ENCODE data around the gene NSMCE4A. TPM values are rescaled to one million over a fixed set of nuclear protein-coding genes. Genes with fewer than 3 reads are reported as not detected.

Gene NSMCE4A
- total and polyA plus RNA-seq, 9 of the 15 experiments (the other 6 are each of a cell fraction or from before 2014, with no cell fraction given), result 8.4 to 88.5 (median 46.4) TPM

- TF ChIP-seq CBX5 (IDR thresholded peaks at IDR 0.05; ENCODE audit: borderline replicate concordance, low read depth) (no peak), ERF (CRISPR knock-in tag; IDR thresholded peaks at IDR 0.05) (no peak), CLOCK (CRISPR knock-in tag; IDR thresholded peaks at IDR 0.05; ENCODE audit: borderline replicate concordance) (no peak), MAZ (CRISPR knock-in tag; conservative IDR thresholded peaks at IDR 0.05 in 1 of 2, IDR thresholded peaks at IDR 0.05 in 1 of 2) (peak in 1 of 2 experiments; percentile 16; a peak in 1 of 4 replicates), HDAC1 (IDR thresholded peaks at IDR 0.05) (no peak), TSHZ1 (CRISPR knock-in tag; IDR thresholded peaks at IDR 0.05) (no peak), CHAMP1 (IDR thresholded peaks at IDR 0.05) (no peak), POLR3A (IDR thresholded peaks at IDR 0.05; ENCODE audit: borderline replicate concordance, extremely low read depth, insufficient read depth, insufficient read length) (no peak), THRB (CRISPR knock-in tag; conservative IDR thresholded peaks at IDR 0.05) (no peak), C11orf30 (IDR thresholded peaks at IDR 0.05; ENCODE audit: low read depth) (no peak), MBD1 (CRISPR knock-in tag; IDR thresholded peaks at IDR 0.05) (no peak), SRSF3 (IDR thresholded peaks at IDR 0.05; ENCODE audit: insufficient read depth, low read length) (no peak), POLR2A (conservative IDR thresholded peaks at IDR 0.05) (peak; percentile 69), ZNF717 (CRISPR knock-in tag; IDR thresholded peaks at IDR 0.05) (no peak)
Measured at GRCh38 chr10:121974535-121975294, at the start of gene NSMCE4A (continued).

All from K562 (cell line).